A673 (cell line): Measurements from ENCODE around the gene GOLGA8B.
"Not testable (repeated sequence)": the region's sequence is repeated elsewhere in the genome, so short reads cannot be mapped to it uniquely, and the experiment has no call there.

ENCODE experiments used
- CTCF ChIP-seq: fragments of 300-800, 200-600 bp; sonication (generic); conservative IDR thresholded peaks from 2 replicates; pipeline ENCODE4 v1.5.1; 2017; ENCODE audit warnings: low read depth, mild to moderate bottlenecking, antibody characterized with exemption, low read length, moderate library complexity, mixed read lengths
- EZH2 ChIP-seq: fragments of 200-600 bp; sonication (generic); IDR thresholded peaks from 2 replicates; pipeline ENCODE4 v1.6.1; 2017; ENCODE audit warnings: borderline replicate concordance, low read depth, mild to moderate bottlenecking, mixed read lengths, antibody characterized with exemption, low read length; ENCODE audit not compliant: poor library complexity, severe bottlenecking

DNA sequence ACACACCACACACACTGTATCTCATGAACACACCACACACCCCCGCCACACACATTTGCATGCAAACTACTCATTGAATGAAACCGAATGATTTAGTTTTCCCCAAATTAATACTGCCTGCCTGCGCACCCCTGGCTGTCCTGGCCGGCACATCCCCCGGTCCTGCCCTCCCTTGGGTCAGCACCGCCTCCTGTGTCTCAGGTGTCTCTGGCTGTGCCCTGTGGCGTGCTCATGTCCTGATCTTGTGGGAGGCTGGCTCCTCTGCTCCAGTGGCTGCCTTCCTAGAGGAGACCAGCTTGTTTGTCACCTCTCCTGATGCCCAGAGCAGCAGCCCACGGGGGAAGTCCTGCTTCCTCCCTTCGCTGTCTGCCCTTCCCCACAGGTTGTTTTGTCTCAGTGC, 28.7 kb downstream of the GOLGA8B start:
- TF ChIP-seq CTCF, EZH2: not testable (repeated sequence)
